C4-2B (cell line): ENCODE data around the gene TECPR1.

ENCODE experiments used
- CTCF ChIP-seq: fragments of 450-650 bp; conservative IDR thresholded peaks from 2 replicates; pipeline ENCODE4 v1.5.1; 2017; ENCODE audit warnings: mild to moderate bottlenecking
- ZFX ChIP-seq: fragments of 450-650 bp; IDR thresholded peaks from 2 replicates; pipeline ENCODE4 v1.6.1; 2017

GRCh38 chr7:98252425-98253054 lies 508 bp upstream of the TECPR1 start:
- no peak for TF ChIP-seq CTCF
- peak; percentile 66; the same call in 1 of the 2 replicates for TF ChIP-seq ZFX
